ENCODE measurements around the gene MRPL20.
"Not testable (repeated sequence)": the region's sequence is repeated elsewhere in the genome, so short reads cannot be mapped to it uniquely, and the experiment has no call there.

GRCh38 chr1:1452365-1452739, 45.3 kb upstream of the MRPL20 start:
- TF ChIP-seq, protein P1, sequence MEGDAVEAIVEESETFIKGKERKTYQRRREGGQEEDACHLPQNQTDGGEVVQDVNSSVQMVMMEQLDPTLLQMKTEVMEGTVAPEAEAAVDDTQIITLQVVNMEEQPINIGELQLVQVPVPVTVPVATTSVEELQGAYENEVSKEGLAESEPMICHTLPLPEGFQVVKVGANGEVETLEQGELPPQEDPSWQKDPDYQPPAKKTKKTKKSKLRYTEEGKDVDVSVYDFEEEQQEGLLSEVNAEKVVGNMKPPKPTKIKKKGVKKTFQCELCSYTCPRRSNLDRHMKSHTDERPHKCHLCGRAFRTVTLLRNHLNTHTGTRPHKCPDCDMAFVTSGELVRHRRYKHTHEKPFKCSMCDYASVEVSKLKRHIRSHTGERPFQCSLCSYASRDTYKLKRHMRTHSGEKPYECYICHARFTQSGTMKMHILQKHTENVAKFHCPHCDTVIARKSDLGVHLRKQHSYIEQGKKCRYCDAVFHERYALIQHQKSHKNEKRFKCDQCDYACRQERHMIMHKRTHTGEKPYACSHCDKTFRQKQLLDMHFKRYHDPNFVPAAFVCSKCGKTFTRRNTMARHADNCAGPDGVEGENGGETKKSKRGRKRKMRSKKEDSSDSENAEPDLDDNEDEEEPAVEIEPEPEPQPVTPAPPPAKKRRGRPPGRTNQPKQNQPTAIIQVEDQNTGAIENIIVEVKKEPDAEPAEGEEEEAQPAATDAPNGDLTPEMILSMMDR (optimal IDR thresholded peaks at IDR 0.05 in 1 of 3, IDR thresholded peaks at IDR 0.05 in 1 of 3, conservative IDR thresholded peaks at IDR 0.05 in 1 of 3; ENCODE audit: extremely low read depth in 1 of 3, insufficient read depth in 2 of 3, low read length in 3 of 3), result not testable (repeated sequence)
- not testable (repeated sequence) for TF ChIP-seq EZH2 (IDR thresholded peaks at IDR 0.05; ENCODE audit: low read length)

Measured in keratinocyte (primary cell).